CD4-positive, alpha-beta T cell (primary cell): ENCODE results near the gene CACNA1D. TPM values are rescaled to one million over a fixed set of nuclear protein-coding genes. Genes with fewer than 3 reads are reported as not detected.

Experiments used
- ATAC-seq: fragments of 200-7000 bp; cut with Tn5 transposase; one replicate; pipeline ENCODE4 v1.10.0; 2022; ENCODE audit warnings: mild to moderate bottlenecking; ENCODE audit not compliant: poor library complexity
- CTCF ChIA-PET: fragments of 350-600 bp; sonication (Branson Sonifier 250); formaldehyde crosslinking; loops from one replicate; lab custom pipeline; 2021; ENCODE audit warnings: antibody characterized with exemption, inconsistent platforms; lab: Charles Lee
- POLR2A ChIA-PET: fragments of 350-600 bp; sonication (Branson Sonifier 250); formaldehyde crosslinking; loops from one replicate; lab custom pipeline; 2021; ENCODE audit warnings: antibody characterized with exemption, inconsistent platforms; lab: Charles Lee
- DNase-seq, 14 experiments: peaks; one replicate each; pipeline ENCODE4 v3.0.0-alpha.2; 2013 to 2020; ENCODE audit warnings: mixed read lengths in 2 of 14
- H3K27ac ChIP-seq, 2 donors: one replicate each; pipeline versions ENCODE4 v1.5.1 to v1.7.0; 2013; ENCODE audit warnings: low read length in 2 of 2, low read depth in 1 of 2, mild to moderate bottlenecking in 1 of 2
- H3K27me3 ChIP-seq, 2 experiments: 1 replicate in 1 of 2; 2 replicates in 1 of 2; pipeline versions ENCODE4 v1.6.1 to v1.7.0; 2013; ENCODE audit warnings: low read length in 2 of 2, control low read depth in 1 of 2, mild to moderate bottlenecking in 1 of 2, moderate library complexity in 1 of 2; ENCODE audit not compliant: insufficient read depth in 2 of 2, control insufficient read depth in 1 of 2
- H3K36me3 ChIP-seq: one replicate; pipeline ENCODE4 v1.6.1; 2013; ENCODE audit warnings: low read length, control low read depth; ENCODE audit not compliant: insufficient read depth
- H3K4me1 ChIP-seq: one replicate; pipeline ENCODE4 v1.6.1; 2013; ENCODE audit warnings: low read length, control low read depth; ENCODE audit not compliant: insufficient read depth
- H3K4me3 ChIP-seq: one replicate; pipeline ENCODE4 v1.5.1; 2013; ENCODE audit warnings: mild to moderate bottlenecking, low read length, moderate library complexity
- H3K9me3 ChIP-seq, 2 experiments: 1 replicate in 1 of 2; 2 replicates in 1 of 2; pipeline versions ENCODE4 v1.6.1 to v1.7.0; 2013; ENCODE audit warnings: low read length in 2 of 2, mild to moderate bottlenecking in 2 of 2, control low read depth in 1 of 2, moderate library complexity in 1 of 2; ENCODE audit not compliant: control insufficient read depth in 1 of 2, insufficient read depth in 1 of 2
- H3K27ac Mint-ChIP-seq: one replicate; pipeline ENCODE4 v1.8.0; 2020; ENCODE audit warnings: mixed read lengths
- H3K27me3 Mint-ChIP-seq: one replicate; pipeline ENCODE4 v1.8.0; 2021; ENCODE audit warnings: mixed read lengths
- H3K36me3 Mint-ChIP-seq: one replicate; pipeline ENCODE4 v1.8.0; 2021; ENCODE audit warnings: low read depth, mixed read lengths
- H3K4me1 Mint-ChIP-seq: one replicate; pipeline ENCODE4 v1.8.0; 2021; ENCODE audit warnings: low read depth, mixed read lengths
- H3K4me3 Mint-ChIP-seq: one replicate; pipeline ENCODE4 v1.8.0; 2020; ENCODE audit warnings: mild to moderate bottlenecking, mixed read lengths
- H3K9me3 Mint-ChIP-seq: one replicate; pipeline ENCODE4 v1.8.0; 2020; ENCODE audit warnings: mixed read lengths
- intact Hi-C, 2 experiments: fragments of 100-400 bp; cut with DNase I in 1 of 2; cut with micrococcal nuclease in 1 of 2; formaldehyde crosslinking; loops; one replicate each; pipeline versions ENCODE4 v1.15.1 to v1.9.0; 2023 to 2025; cut with DNase I, micrococcal nuclease
- total RNA-seq, 174 experiments: library from RNA in 2 of 174; stranded (reverse) in 2 of 174; gene quantifications; one replicate each; pipeline ENCODE4 v1.2.3 and lab custom pipeline; 2021 to 2026
- TF ChIP-seq, protein P1 (sequence below): fragments of 200-600 bp; IDR thresholded peaks from one replicate; pipeline ENCODE4 v1.8.0; 2022; ENCODE audit warnings: antibody characterized with exemption, mild to moderate bottlenecking

Gene CACNA1D
- total RNA-seq, 2 experiments from 2014 or later: not detected

DNA sequence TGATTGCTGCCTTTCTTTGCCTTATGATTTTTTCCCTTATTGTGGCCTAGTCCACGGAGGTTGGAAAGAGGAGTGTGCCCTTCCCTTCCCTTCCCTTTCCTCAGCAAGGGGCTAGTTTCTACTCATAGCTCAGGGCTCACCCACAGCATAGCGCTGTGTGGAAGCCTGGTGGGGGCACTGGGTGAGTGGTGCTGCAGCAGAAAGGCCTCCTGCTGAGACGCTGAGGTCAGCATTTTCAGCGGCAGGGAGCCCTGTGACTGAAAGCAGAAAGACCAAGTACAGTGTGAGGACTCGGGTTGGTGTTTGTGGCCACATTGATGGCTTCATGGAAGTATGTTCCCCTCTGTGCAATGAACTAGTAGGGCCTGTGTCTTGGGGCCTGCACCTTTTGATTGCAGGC, 21.9 kb downstream of the CACNA1D start:
- Mint-ChIP-seq H3K4me1 (no peaks in the 10 kb centered on the region), H3K9me3 (no peaks in the 10 kb centered on the region), H3K36me3 (no peaks in the 10 kb centered on the region), H3K27ac (no peak overlapping the region), H3K4me3 (no peak overlapping the region), H3K27me3 (peaks cover 17% of the 10 kb centered on the region)
- no peaks in the 10 kb centered on the region for H3K4me1 ChIP-seq
- intact Hi-C loops: no loop called here
- H3K36me3 ChIP-seq: no peaks in the 10 kb centered on the region
- no peak for ATAC-seq
- TF ChIP-seq, protein P1, sequence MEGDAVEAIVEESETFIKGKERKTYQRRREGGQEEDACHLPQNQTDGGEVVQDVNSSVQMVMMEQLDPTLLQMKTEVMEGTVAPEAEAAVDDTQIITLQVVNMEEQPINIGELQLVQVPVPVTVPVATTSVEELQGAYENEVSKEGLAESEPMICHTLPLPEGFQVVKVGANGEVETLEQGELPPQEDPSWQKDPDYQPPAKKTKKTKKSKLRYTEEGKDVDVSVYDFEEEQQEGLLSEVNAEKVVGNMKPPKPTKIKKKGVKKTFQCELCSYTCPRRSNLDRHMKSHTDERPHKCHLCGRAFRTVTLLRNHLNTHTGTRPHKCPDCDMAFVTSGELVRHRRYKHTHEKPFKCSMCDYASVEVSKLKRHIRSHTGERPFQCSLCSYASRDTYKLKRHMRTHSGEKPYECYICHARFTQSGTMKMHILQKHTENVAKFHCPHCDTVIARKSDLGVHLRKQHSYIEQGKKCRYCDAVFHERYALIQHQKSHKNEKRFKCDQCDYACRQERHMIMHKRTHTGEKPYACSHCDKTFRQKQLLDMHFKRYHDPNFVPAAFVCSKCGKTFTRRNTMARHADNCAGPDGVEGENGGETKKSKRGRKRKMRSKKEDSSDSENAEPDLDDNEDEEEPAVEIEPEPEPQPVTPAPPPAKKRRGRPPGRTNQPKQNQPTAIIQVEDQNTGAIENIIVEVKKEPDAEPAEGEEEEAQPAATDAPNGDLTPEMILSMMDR: no peak
- no peaks in the 10 kb centered on the region for H3K9me3 ChIP-seq
- no peak overlapping the region for H3K27ac ChIP-seq
- CTCF ChIA-PET: no interaction called here
- DNase-seq: no peak
- POLR2A ChIA-PET: no interaction called here
- no peak overlapping the region for H3K4me3 ChIP-seq
- peaks cover 4 to 7% of the 10 kb centered on the region in 2 experiments for H3K27me3 ChIP-seq

GRCh38 chr3:53518495-53518981, 24.1 kb downstream of the CACNA1D start:
- ChIA-PET CTCF (no interaction called here), POLR2A (no interaction called here)
- Histone ChIP-seq H3K36me3 (no peaks in the 10 kb centered on the region), H3K4me1 (no peaks in the 10 kb centered on the region), H3K27ac (no peak overlapping the region), H3K9me3 (no peaks in the 10 kb centered on the region), H3K4me3 (no peak overlapping the region), H3K27me3 (peaks cover 0 to 8% of the 10 kb centered on the region in 2 experiments)
- ATAC-seq (no peak), DNase-seq (no peak)
- Mint-ChIP-seq H3K27ac (no peak overlapping the region), H3K36me3 (no peaks in the 10 kb centered on the region), H3K4me1 (no peaks in the 10 kb centered on the region), H3K4me3 (no peak overlapping the region), H3K27me3 (peaks cover 15% of the 10 kb centered on the region), H3K9me3 (no peaks in the 10 kb centered on the region)
- TF ChIP-seq, protein P1: no peak
- intact Hi-C loops: no loop called here

DNA sequence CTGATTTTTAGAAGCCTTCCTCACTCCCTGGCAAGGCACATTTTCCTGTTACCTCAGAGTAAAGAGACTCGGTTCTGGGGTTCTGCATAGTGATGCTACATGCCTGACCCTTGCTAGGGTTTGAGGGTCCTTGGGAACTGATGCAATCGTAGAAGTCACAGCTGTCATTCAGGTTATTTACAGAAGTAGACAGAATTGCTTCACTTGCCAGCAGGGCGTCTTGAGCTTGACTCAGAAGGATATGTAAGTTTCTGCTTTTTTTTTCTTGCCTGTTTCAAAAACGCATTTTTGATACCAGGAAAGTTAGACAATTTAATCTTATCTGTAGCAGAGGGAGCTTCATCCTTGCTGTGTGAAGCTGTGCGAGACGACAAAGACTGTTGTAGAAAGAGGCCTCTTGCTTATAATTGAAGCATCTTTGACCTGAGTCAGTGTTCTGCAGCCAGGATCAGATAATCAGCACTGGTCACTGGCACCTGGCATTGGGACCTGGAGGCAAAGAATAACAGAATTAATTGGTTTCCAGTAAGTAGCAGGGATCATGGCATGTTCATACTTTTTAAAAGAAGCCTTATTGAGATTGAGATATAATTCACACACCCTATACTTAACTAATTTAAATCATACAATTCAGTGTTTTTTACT, 24.8 kb downstream of the CACNA1D start:
- Mint-ChIP-seq H3K27ac (no peak overlapping the region), H3K36me3 (no peaks in the 10 kb centered on the region), H3K4me3 (no peak overlapping the region), H3K9me3 (no peaks in the 10 kb centered on the region), H3K27me3 (peaks cover 15% of the 10 kb centered on the region), H3K4me1 (no peaks in the 10 kb centered on the region)
- POLR2A ChIA-PET: no interaction called here
- no peak overlapping the region for H3K4me3 ChIP-seq
- ATAC-seq: no peak
- TF ChIP-seq, protein P1: no peak
- H3K4me1 ChIP-seq: no peaks in the 10 kb centered on the region
- intact Hi-C loops: no loop called here
- no peak overlapping the region for H3K27ac ChIP-seq
- H3K9me3 ChIP-seq: no peaks in the 10 kb centered on the region
- CTCF ChIA-PET: no interaction called here
- H3K36me3 ChIP-seq: no peaks in the 10 kb centered on the region
- no peak for DNase-seq
- H3K27me3 ChIP-seq: peaks cover 0 to 8% of the 10 kb centered on the region in 2 experiments
